Neural cell (in vitro differentiated cells): ENCODE results near the gene JAZF1. TPM values are rescaled to one million over a fixed set of nuclear protein-coding genes. Genes with fewer than 3 reads are reported as not detected.

Experiments used
- H2AFZ ChIP-seq: fragments of 200-600, 300-800 bp; sonication (generic), shearing (Covaris generic); 2 replicates; pipeline ENCODE4 v1.6.0; 2014; ENCODE audit warnings: low read depth, mild to moderate bottlenecking, antibody characterized with exemption, low read length, moderate library complexity
- H3F3A ChIP-seq: fragments of 200-600 bp; shearing (Covaris generic); 2 replicates; pipeline ENCODE4 v1.6.1; 2016; ENCODE audit warnings: mild to moderate bottlenecking, moderate library complexity, mixed read lengths, antibody characterized with exemption, low read length; ENCODE audit not compliant: insufficient read depth, poor library complexity, severe bottlenecking
- H3K27ac ChIP-seq: fragments of 200-600, 300-800 bp; sonication (generic), shearing (Covaris generic); 2 replicates; pipeline ENCODE4 v1.5.1; 2014; ENCODE audit warnings: mild to moderate bottlenecking, low read length, moderate library complexity
- H3K27me3 ChIP-seq: fragments of 300-800, 200-600 bp; sonication (generic), shearing (Covaris generic); 2 replicates; pipeline ENCODE4 v1.6.0; 2014; ENCODE audit warnings: mild to moderate bottlenecking, low read depth, low read length, moderate library complexity; ENCODE audit not compliant: insufficient read depth
- H3K36me3 ChIP-seq: fragments of 300-800, 200-600 bp; sonication (generic), shearing (Covaris generic); 2 replicates; pipeline ENCODE4 v1.5.1; 2014; ENCODE audit warnings: mild to moderate bottlenecking, antibody characterized with exemption, low read length, moderate library complexity; ENCODE audit not compliant: insufficient read depth
- H3K4me2 ChIP-seq: fragments of 300-800, 200-600 bp; sonication (generic), shearing (Covaris generic); 2 replicates; pipeline ENCODE4 v1.6.0; 2014; ENCODE audit warnings: mild to moderate bottlenecking, low read length
- H3K4me3 ChIP-seq: fragments of 300-800, 200-600 bp; sonication (generic), shearing (Covaris generic); 2 replicates; pipeline ENCODE4 v1.5.1; 2014; ENCODE audit warnings: mild to moderate bottlenecking, low read length, moderate library complexity
- H3K79me2 ChIP-seq: fragments of 200-600 bp; shearing (Covaris generic); replicated peaks from 2 replicates; pipeline ENCODE4 v1.6.0; 2014; ENCODE audit warnings: mild to moderate bottlenecking, low read length, moderate library complexity; ENCODE audit not compliant: insufficient read depth
- H3K9ac ChIP-seq: fragments of 300-800, 200-600 bp; sonication (generic), shearing (Covaris generic); 2 replicates; pipeline ENCODE4 v1.6.1; 2016; ENCODE audit warnings: mild to moderate bottlenecking, low read length, mixed read lengths
- H3K9me2 ChIP-seq: fragments of 200-600 bp; shearing (Covaris generic); 2 replicates; pipeline ENCODE4 v1.6.1; 2016; ENCODE audit warnings: mild to moderate bottlenecking, low read length, mixed read lengths; ENCODE audit not compliant: insufficient read depth
- H3K9me3 ChIP-seq: fragments of 200-600, 300-800 bp; sonication (generic), shearing (Covaris generic); 2 replicates; pipeline ENCODE4 v1.6.1; 2016; ENCODE audit warnings: mild to moderate bottlenecking, mixed run types, low read length, moderate library complexity, mixed read lengths
- H4K20me1 ChIP-seq: fragments of 200-600 bp; shearing (Covaris generic); 2 replicates; pipeline ENCODE4 v1.6.1; 2016; ENCODE audit warnings: mild to moderate bottlenecking, mixed run types; ENCODE audit not compliant: insufficient read depth
- CTCF ChIP-seq: fragments of 450-650 bp; IDR thresholded peaks from 2 replicates; pipeline ENCODE4 v1.5.1; 2014; ENCODE audit warnings: antibody characterized with exemption, mild to moderate bottlenecking, moderate library complexity; ENCODE audit not compliant: poor library complexity, severe bottlenecking
- EP300 ChIP-seq: fragments of 450-650 bp; conservative IDR thresholded peaks from 2 replicates; pipeline ENCODE4 v1.6.1; 2014; ENCODE audit warnings: antibody characterized with exemption, mild to moderate bottlenecking, moderate library complexity; ENCODE audit not compliant: poor library complexity, severe bottlenecking
- EZH2 ChIP-seq: fragments of 200-600, 300-800 bp; shearing (Covaris generic), sonication (generic); IDR thresholded peaks from 2 replicates; pipeline ENCODE4 v1.6.1; 2014; ENCODE audit warnings: antibody characterized with exemption, low read length, borderline replicate concordance, mild to moderate bottlenecking; ENCODE audit not compliant: insufficient read depth, poor library complexity, severe bottlenecking
- MXI1 ChIP-seq: fragments of 450-650 bp; conservative IDR thresholded peaks from 2 replicates; pipeline ENCODE4 v1.6.1; 2014; ENCODE audit warnings: antibody characterized with exemption, mild to moderate bottlenecking; ENCODE audit not compliant: poor library complexity, severe bottlenecking
- POLR2AphosphoS5 ChIP-seq: IDR thresholded peaks from 2 replicates; pipeline ENCODE4 v1.6.1; 2012
- RAD21 ChIP-seq: fragments of 450-650 bp; conservative IDR thresholded peaks from 2 replicates; pipeline ENCODE4 v1.6.1; 2014; ENCODE audit warnings: antibody characterized with exemption, mild to moderate bottlenecking, moderate library complexity
- REST ChIP-seq: IDR thresholded peaks from 2 replicates; pipeline ENCODE4 v1.6.1; 2012; ENCODE audit warnings: borderline replicate concordance
- SMC3 ChIP-seq: fragments of 450-650 bp; conservative IDR thresholded peaks from 2 replicates; pipeline ENCODE4 v1.6.1; 2014; ENCODE audit warnings: antibody characterized with exemption, mild to moderate bottlenecking, moderate library complexity; ENCODE audit not compliant: poor library complexity
- TAF1 ChIP-seq: IDR thresholded peaks from 2 replicates; pipeline ENCODE4 v1.6.1; 2012; ENCODE audit warnings: low read depth
- polyA plus RNA-seq: library from polyadenylated mRNA; depleted of rRNA; stranded (reverse); fragments of >200 nt; gene quantifications from 2 replicates; pipeline ENCODE4 v1.2.3, GENCODE V29; 2014

JAZF1 gene
- polyA plus RNA-seq, 1 donor from 2014 or later: 29.5 TPM

- Histone ChIP-seq H2AFZ (no peak overlapping the region), H3K9me2 (no peaks in the 10 kb centered on the region), H3K4me2 (no peak overlapping the region), H4K20me1 (no peaks in the 10 kb centered on the region), H3K79me2 (no peaks in the 10 kb centered on the region), H3K4me3 (no peak overlapping the region), H3K27ac (no peak overlapping the region), H3K9me3 (no peaks in the 10 kb centered on the region), H3F3A (no peaks in the 10 kb centered on the region), H3K36me3 (no peaks in the 10 kb centered on the region), H3K27me3 (no peaks in the 10 kb centered on the region), H3K9ac (no peak overlapping the region)
- no peak for TF ChIP-seq EZH2
- no peak for TF ChIP-seq RAD21
- no peak for TF ChIP-seq REST
- TF ChIP-seq TAF1: no peak
- TF ChIP-seq POLR2AphosphoS5: no peak
- TF ChIP-seq CTCF: no peak
- no peak for TF ChIP-seq EP300
- TF ChIP-seq MXI1: no peak
- TF ChIP-seq SMC3: no peak
Observed at GRCh38 chr7:28013441-28013840, 167.2 kb downstream of the JAZF1 start.

DNA sequence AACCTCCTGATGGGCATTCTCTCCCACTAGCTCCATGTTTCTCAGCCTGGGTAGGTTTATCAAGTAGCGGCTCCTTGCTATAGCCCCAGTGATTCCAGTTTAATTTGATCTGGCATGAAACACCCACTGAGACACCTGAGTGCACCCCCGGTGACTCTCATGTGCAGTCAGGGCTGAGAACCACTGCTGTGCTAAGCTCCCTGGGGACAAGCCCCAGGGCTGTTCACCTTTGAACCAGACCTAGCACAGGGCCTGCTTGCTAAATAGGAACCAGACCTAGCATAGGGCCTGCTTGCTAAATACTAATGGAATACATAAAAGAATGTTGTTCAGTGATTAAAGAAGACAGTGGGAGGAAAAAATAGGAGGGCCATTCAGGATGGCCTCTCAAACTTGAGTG, 167.6 kb downstream of the JAZF1 start:
- no peak overlapping the region for H3K27ac ChIP-seq
- TF ChIP-seq RAD21 (no peak), TAF1 (no peak), POLR2AphosphoS5 (no peak), EP300 (no peak), SMC3 (no peak), EZH2 (no peak), CTCF (no peak), MXI1 (no peak), REST (no peak)
- H3F3A ChIP-seq: no peaks in the 10 kb centered on the region
- H3K4me3 ChIP-seq: no peak overlapping the region
- H3K9me2 ChIP-seq: no peaks in the 10 kb centered on the region
- H3K27me3 ChIP-seq: no peaks in the 10 kb centered on the region
- no peaks in the 10 kb centered on the region for H3K79me2 ChIP-seq
- H3K36me3 ChIP-seq: no peaks in the 10 kb centered on the region
- no peak overlapping the region for H3K9ac ChIP-seq
- H2AFZ ChIP-seq: no peak overlapping the region
- no peaks in the 10 kb centered on the region for H3K9me3 ChIP-seq
- H4K20me1 ChIP-seq: no peaks in the 10 kb centered on the region
- H3K4me2 ChIP-seq: no peak overlapping the region
